Fibroblast of skin of right biceps (primary cell): ENCODE results near the gene KCNH1.
A peak's percentile ranks its signal among the peaks of the same experiment; 100 is the strongest.
"Not testable (repeated sequence)": the region's sequence is repeated elsewhere in the genome, so short reads cannot be mapped to it uniquely, and the experiment has no call there.

Experiments
- DNase-seq: peaks from one replicate; pipeline ENCODE4 v3.0.0-alpha.2; 2013

Gene KCNH1

GRCh38 chr1:210674151-210674550 lies 459.8 kb downstream of the KCNH1 start:
- DNase-seq: no peak

- DNase-seq: no peak
These were observed 464.0 kb downstream of the KCNH1 start for GRCh38 chr1:210669951-210670350.

GRCh38 chr1:210663730-210664573 lies 470.0 kb downstream of the KCNH1 start:
- DNase-seq: no peak

- DNase-seq: no peak
These were observed 471.5 kb downstream of the KCNH1 start for GRCh38 chr1:210662291-210663050.

- not testable (repeated sequence) for DNase-seq
These were observed 472.4 kb downstream of the KCNH1 start for GRCh38 chr1:210661520-210661919.

- no peak for DNase-seq
These were observed 476.1 kb downstream of the KCNH1 start for GRCh38 chr1:210657806-210658205.

- DNase-seq: peak; percentile 58
These were observed 478.4 kb downstream of the KCNH1 start for GRCh38 chr1:210655511-210655910.

GRCh38 chr1:210654176-210654981 lies 479.6 kb downstream of the KCNH1 start:
- peak; percentile 38 for DNase-seq

GRCh38 chr1:210653771-210654170 lies 480.2 kb downstream of the KCNH1 start:
- peak; percentile 7 for DNase-seq

GRCh38 chr1:210652329-210652954 lies 481.5 kb downstream of the KCNH1 start:
- no peak for DNase-seq

GRCh38 chr1:210650403-210650802 lies 483.5 kb downstream of the KCNH1 start:
- no peak for DNase-seq

GRCh38 chr1:210648588-210649269 lies 485.2 kb downstream of the KCNH1 start:
- no peak for DNase-seq

GRCh38 chr1:210647406-210648333 lies 486.3 kb downstream of the KCNH1 start:
- DNase-seq: peak; percentile 82

GRCh38 chr1:210646258-210646616 lies 487.7 kb downstream of the KCNH1 start:
- DNase-seq: no peak

- DNase-seq: no peak
These were observed 488.2 kb downstream of the KCNH1 start for GRCh38 chr1:210645582-210646257.

- no peak for DNase-seq
These were observed 492.4 kb downstream of the KCNH1 start for GRCh38 chr1:210641582-210641981.

GRCh38 chr1:210635108-210635507 lies 498.8 kb downstream of the KCNH1 start:
- no peak for DNase-seq

GRCh38 chr1:210633636-210634035 lies 500.3 kb downstream of the KCNH1 start:
- no peak for DNase-seq

- DNase-seq: no peak
These were observed 500.8 kb downstream of the KCNH1 start for GRCh38 chr1:210633140-210633539.

GRCh38 chr1:210631399-210631798 lies 502.5 kb downstream of the KCNH1 start:
- DNase-seq: no peak
